Measurements from ENCODE around the gene MRPL51. TPM values are rescaled to one million over a fixed set of nuclear protein-coding genes. Genes with fewer than 3 reads are reported as not detected.
A peak's percentile ranks its signal among the peaks of the same experiment; 100 is the strongest.
"Not testable (repeated sequence)": the region's sequence is repeated elsewhere in the genome, so short reads cannot be mapped to it uniquely, and the experiment has no call there.

The MRPL51 gene
- total RNA-seq, 1 donor: 113 TPM

DNA sequence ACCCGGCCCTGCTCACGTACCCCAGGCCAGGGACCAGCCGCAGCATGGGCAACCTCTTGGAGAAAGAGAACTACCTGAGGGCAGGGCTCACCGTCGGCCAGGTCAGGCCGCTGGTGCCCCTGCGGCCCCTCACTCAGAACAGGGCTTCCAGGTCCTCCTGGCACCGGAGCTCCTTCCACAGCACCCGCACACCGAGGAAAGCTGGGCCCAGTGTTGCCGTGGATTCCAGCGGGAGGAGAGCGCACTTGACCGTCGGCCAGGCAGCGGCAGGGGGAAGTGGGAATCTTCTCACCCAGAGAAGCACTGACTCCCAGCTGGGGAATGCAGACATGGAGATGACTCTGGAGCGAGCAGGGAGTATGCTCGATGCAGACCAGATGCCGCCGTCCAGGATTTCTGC, 14.6 kb downstream of the MRPL51 start:
- DNase-seq (ENCODE audit: low read depth): peak; percentile 23
- H3K4me3 ChIP-seq (ENCODE audit: low read depth, low read length): no peak overlapping the region
- TF ChIP-seq CTCF (IDR thresholded peaks at IDR 0.05; ENCODE audit: insufficient read depth, low read length): no peak

GRCh38 chr12:6477601-6478377, 15.3 kb downstream of the MRPL51 start:
- not testable (repeated sequence) for H3K4me3 ChIP-seq (ENCODE audit: low read depth, low read length); DNase-seq (ENCODE audit: low read depth)

- peak; percentile 86 for DNase-seq (ENCODE audit: low read depth)
- no peak for TF ChIP-seq CTCF (IDR thresholded peaks at IDR 0.05; ENCODE audit: insufficient read depth, low read length)
- H3K4me3 ChIP-seq (ENCODE audit: low read depth, low read length): no peak overlapping the region
Measured at GRCh38 chr12:6476489-6476888, 16.6 kb downstream of the MRPL51 start.

GRCh38 chr12:6475233-6475975, 17.7 kb downstream of the MRPL51 start:
- not testable (repeated sequence) for H3K4me3 ChIP-seq (ENCODE audit: low read depth, low read length); DNase-seq (ENCODE audit: low read depth)

DNA sequence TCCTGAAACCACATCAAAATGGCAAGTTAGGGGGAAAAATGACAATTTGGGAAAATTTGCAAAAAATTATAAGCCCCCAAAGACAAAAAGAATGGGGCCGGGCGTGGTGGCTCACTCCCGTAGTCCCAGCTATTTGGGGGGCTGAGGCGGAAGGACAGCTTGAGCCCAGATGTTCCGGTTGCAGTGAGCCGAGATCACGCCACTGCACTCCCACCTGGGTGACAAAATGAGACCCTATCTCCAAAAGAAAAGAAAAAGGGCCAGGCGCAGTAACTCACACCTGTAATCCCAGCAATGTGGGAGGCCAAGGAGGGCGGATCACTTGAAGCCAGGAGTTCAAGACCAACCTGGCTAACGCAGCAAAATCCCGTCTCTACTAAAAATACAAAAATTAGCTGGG, 20.6 kb downstream of the MRPL51 start:
- H3K4me3 ChIP-seq (ENCODE audit: low read depth, low read length): no peak overlapping the region
- DNase-seq (ENCODE audit: low read depth): no peak
- TF ChIP-seq CTCF (IDR thresholded peaks at IDR 0.05; ENCODE audit: insufficient read depth, low read length): no peak

DNA sequence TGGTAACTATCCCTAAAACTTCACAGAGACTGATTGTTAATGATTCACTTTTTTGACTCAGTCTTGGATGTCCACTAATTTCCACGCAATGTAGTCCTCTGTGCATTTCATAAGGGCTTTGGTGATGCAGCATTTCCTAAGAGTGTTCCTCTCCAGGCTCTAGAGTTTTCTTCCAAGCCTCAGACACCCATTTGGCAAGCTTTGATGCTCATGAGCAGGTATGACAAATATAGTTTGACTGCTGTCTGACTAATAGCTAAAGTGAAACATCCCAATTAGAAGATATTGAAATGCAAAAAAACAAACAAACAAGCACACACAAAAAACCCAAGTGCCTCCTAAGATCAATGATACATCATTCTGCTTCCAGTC, 21.1 kb downstream of the MRPL51 start:
- TF ChIP-seq CTCF (IDR thresholded peaks at IDR 0.05; ENCODE audit: insufficient read depth, low read length): no peak
- DNase-seq (ENCODE audit: low read depth): peak; percentile 54
- no peak overlapping the region for H3K4me3 ChIP-seq (ENCODE audit: low read depth, low read length)

GRCh38 chr12:6470375-6471163, 22.5 kb downstream of the MRPL51 start, which contains the start of gene VAMP1:
TSS of gene VAMP1 (minus strand) at chr12:6470677. CDS start at chr12:6470531, 146 bp downstream.
- peak; percentile 97 for DNase-seq (ENCODE audit: low read depth)
- TF ChIP-seq CTCF (IDR thresholded peaks at IDR 0.05; ENCODE audit: insufficient read depth, low read length): peak; percentile 16
- H3K4me3 ChIP-seq (ENCODE audit: low read depth, low read length): peak within 1 kb of the TSS; percentile 79

All from fibroblast of the aortic adventitia (primary cell).